H1 (cell line): Measurements from ENCODE around the gene AHNAK2.

Experiments
- TF ChIP-seq, protein P1 (sequence below): IDR thresholded peaks from 2 replicates; pipeline ENCODE4 v1.6.1; 2011; ENCODE audit warnings: low read depth, mild to moderate bottlenecking, low read length; ENCODE audit not compliant: insufficient read depth
- TF ChIP-seq, protein P2 (sequence below), 3 experiments: IDR thresholded peaks; 1 replicate in 2 of 3; 2 replicates in 1 of 3; pipeline versions ENCODE4 v1.5.1 to v1.6.1; 2011; ENCODE audit warnings: low read length in 3 of 3, mild to moderate bottlenecking in 3 of 3, inconsistent platforms in 2 of 3, low read depth in 1 of 3, moderate library complexity in 1 of 3; ENCODE audit not compliant: insufficient read depth in 1 of 3; ENCODE audit errors: control extremely low read depth in 1 of 3

GRCh38 chr14:104992501-104992900, 14.3 kb upstream of the AHNAK2 start:
- TF ChIP-seq, protein P1, sequence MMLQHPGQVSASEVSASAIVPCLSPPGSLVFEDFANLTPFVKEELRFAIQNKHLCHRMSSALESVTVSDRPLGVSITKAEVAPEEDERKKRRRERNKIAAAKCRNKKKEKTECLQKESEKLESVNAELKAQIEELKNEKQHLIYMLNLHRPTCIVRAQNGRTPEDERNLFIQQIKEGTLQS = no peak
- TF ChIP-seq, protein P2, sequence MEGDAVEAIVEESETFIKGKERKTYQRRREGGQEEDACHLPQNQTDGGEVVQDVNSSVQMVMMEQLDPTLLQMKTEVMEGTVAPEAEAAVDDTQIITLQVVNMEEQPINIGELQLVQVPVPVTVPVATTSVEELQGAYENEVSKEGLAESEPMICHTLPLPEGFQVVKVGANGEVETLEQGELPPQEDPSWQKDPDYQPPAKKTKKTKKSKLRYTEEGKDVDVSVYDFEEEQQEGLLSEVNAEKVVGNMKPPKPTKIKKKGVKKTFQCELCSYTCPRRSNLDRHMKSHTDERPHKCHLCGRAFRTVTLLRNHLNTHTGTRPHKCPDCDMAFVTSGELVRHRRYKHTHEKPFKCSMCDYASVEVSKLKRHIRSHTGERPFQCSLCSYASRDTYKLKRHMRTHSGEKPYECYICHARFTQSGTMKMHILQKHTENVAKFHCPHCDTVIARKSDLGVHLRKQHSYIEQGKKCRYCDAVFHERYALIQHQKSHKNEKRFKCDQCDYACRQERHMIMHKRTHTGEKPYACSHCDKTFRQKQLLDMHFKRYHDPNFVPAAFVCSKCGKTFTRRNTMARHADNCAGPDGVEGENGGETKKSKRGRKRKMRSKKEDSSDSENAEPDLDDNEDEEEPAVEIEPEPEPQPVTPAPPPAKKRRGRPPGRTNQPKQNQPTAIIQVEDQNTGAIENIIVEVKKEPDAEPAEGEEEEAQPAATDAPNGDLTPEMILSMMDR (IDR thresholded peaks at IDR 0.05; ENCODE audit: control extremely low read depth in 1 of 3, insufficient read depth in 1 of 3, low read depth in 1 of 3, low read length in 3 of 3) = no peak
